ENCODE measurements around the gene PRXL2A. TPM values are rescaled to one million over a fixed set of nuclear protein-coding genes. Genes with fewer than 3 reads are reported as not detected.

Gene PRXL2A
- polyA plus RNA-seq, 3 donors = 0.61 to 4.1 (median 3.4) TPM

GRCh38 chr10:80371467-80371866 is 36.9 kb upstream of the PRXL2A start:
- H4K20me1 ChIP-seq (ENCODE audit: insufficient read depth, low read length) = no peaks in the 10 kb centered on the region
- no peak overlapping the region for H3K27ac Mint-ChIP-seq
- intact Hi-C loops (cut with micrococcal nuclease) = no loop called here

GRCh38 chr10:80372675-80373074 is 35.7 kb upstream of the PRXL2A start:
- intact Hi-C loops (cut with micrococcal nuclease) = no loop called here
- no peaks in the 10 kb centered on the region for H3K36me3 Mint-ChIP-seq
- no peak for TF ChIP-seq CTCF (IDR thresholded peaks at IDR 0.05)

More at GRCh38 chr10:80371467-80371866, 36.9 kb upstream of the PRXL2A start:
- Histone ChIP-seq H3K36me3 (replicated peaks in 1 of 2; ENCODE audit: control insufficient read depth in 1 of 2, insufficient read depth in 2 of 2, low read length in 2 of 2) (no peaks in the 10 kb centered on the region), H3K9me3 (replicated peaks in 1 of 2; ENCODE audit: control insufficient read depth in 1 of 2, insufficient read depth in 1 of 2, low read length in 2 of 2) (peaks cover 11 to 19% of the 10 kb centered on the region in 2 donors), H2AFZ (ENCODE audit: insufficient read depth, low read depth, low read length, poor library complexity, severe bottlenecking) (no peak overlapping the region), H3K27ac (ENCODE audit: low read depth in 1 of 2, low read length in 2 of 2) (no peak overlapping the region), H3K27me3 (ENCODE audit: control insufficient read depth in 2 of 2, insufficient read depth in 2 of 2, low read length in 2 of 2) (no peaks in the 10 kb centered on the region), H3K9ac (ENCODE audit: insufficient read depth, low read length, poor library complexity, severe bottlenecking) (no peak overlapping the region), H3K4me2 (replicated peaks; ENCODE audit: extremely low read depth, low read length, poor library complexity, severe bottlenecking) (no peak overlapping the region), H3K4me3 (replicated peaks in 1 of 3; ENCODE audit: low read depth in 2 of 3, low read length in 3 of 3) (no peak overlapping the region), H3K4me1 (ENCODE audit: control insufficient read depth in 1 of 2, insufficient read depth in 2 of 2, low read length in 2 of 2) (no peaks in the 10 kb centered on the region), H3K79me2 (ENCODE audit: insufficient read depth, low read length) (no peaks in the 10 kb centered on the region)
- Mint-ChIP-seq H3K4me1 (no peaks in the 10 kb centered on the region), H3K27me3 (ENCODE audit: low read depth in 3 of 3) (peaks cover 1 to 8% (median 3%) of the 10 kb centered on the region in 3 donors), H3K36me3 (no peaks in the 10 kb centered on the region), H3K9me3 (peaks cover 9 to 24% (median 16%) of the 10 kb centered on the region in 7 donors), H3K4me3 (no peak overlapping the region)
- no peak for TF ChIP-seq CTCF (IDR thresholded peaks at IDR 0.05)
- 93% methylated on average over 4 of the region's 6 CpGs for WGBS (ENCODE audit: insufficient coverage)
- no peak for DNase-seq

More at GRCh38 chr10:80372675-80373074, 35.7 kb upstream of the PRXL2A start:
- Histone ChIP-seq H3K4me1 (ENCODE audit: control insufficient read depth in 1 of 2, insufficient read depth in 2 of 2, low read length in 2 of 2) (no peaks in the 10 kb centered on the region), H3K9ac (ENCODE audit: insufficient read depth, low read length, poor library complexity, severe bottlenecking) (no peak overlapping the region), H3K79me2 (ENCODE audit: insufficient read depth, low read length) (no peaks in the 10 kb centered on the region), H2AFZ (ENCODE audit: insufficient read depth, low read depth, low read length, poor library complexity, severe bottlenecking) (no peak overlapping the region), H3K9me3 (replicated peaks in 1 of 2; ENCODE audit: control insufficient read depth in 1 of 2, insufficient read depth in 1 of 2, low read length in 2 of 2) (peaks cover 0 to 7% of the 10 kb centered on the region in 2 donors), H3K4me3 (replicated peaks in 1 of 3; ENCODE audit: low read depth in 2 of 3, low read length in 3 of 3) (no peak overlapping the region), H3K27me3 (ENCODE audit: control insufficient read depth in 2 of 2, insufficient read depth in 2 of 2, low read length in 2 of 2) (no peaks in the 10 kb centered on the region), H3K4me2 (replicated peaks; ENCODE audit: extremely low read depth, low read length, poor library complexity, severe bottlenecking) (no peak overlapping the region), H3K36me3 (replicated peaks in 1 of 2; ENCODE audit: control insufficient read depth in 1 of 2, insufficient read depth in 2 of 2, low read length in 2 of 2) (no peaks in the 10 kb centered on the region), H3K27ac (ENCODE audit: low read depth in 1 of 2, low read length in 2 of 2) (no peak overlapping the region), H4K20me1 (ENCODE audit: insufficient read depth, low read length) (no peaks in the 10 kb centered on the region)
- H3K9me3 Mint-ChIP-seq = peaks cover 2 to 12% (median 5%) of the 10 kb centered on the region in 7 donors
- DNase-seq = no peak
- no peaks in the 10 kb centered on the region for H3K4me1 Mint-ChIP-seq
- H3K4me3 Mint-ChIP-seq = no peak overlapping the region
- H3K27ac Mint-ChIP-seq = no peak overlapping the region
- H3K27me3 Mint-ChIP-seq (ENCODE audit: low read depth in 3 of 3) = peaks cover 0 to 10% (median 1%) of the 10 kb centered on the region in 3 donors
- WGBS (ENCODE audit: insufficient coverage) = 100% methylated on average over 2 of the region's 5 CpGs
